GM23338 (cell line): ENCODE measurements around the gene PSMA2. TPM values are rescaled to one million over a fixed set of nuclear protein-coding genes. Genes with fewer than 3 reads are reported as not detected.

Experiments used
- ATAC-seq: fragments of 200-7000 bp; cut with Tn5 transposase; 3 replicates; pipeline ENCODE4 v1.9.1; 2020
- DNase-seq: peaks from one replicate; pipeline ENCODE4 v3.0.0-alpha.2; 2015; ENCODE audit warnings: low spot score
- H2AFZ ChIP-seq: fragments of 200-600 bp; sonication (generic); 2 replicates; pipeline ENCODE4 v1.8.0; 2016; ENCODE audit warnings: antibody characterized with exemption, mild to moderate bottlenecking, moderate library complexity
- H3F3A ChIP-seq: fragments of 200-600 bp; sonication (generic); replicated peaks from 2 replicates; pipeline ENCODE4 v1.8.0; 2017; ENCODE audit warnings: antibody characterized with exemption, mixed run types, low read depth
- H3K27ac ChIP-seq: fragments of 200-600 bp; sonication (generic); 2 replicates; pipeline ENCODE4 v1.6.1; 2016; ENCODE audit warnings: low read depth
- H3K27me3 ChIP-seq: fragments of 200-600 bp; sonication (generic); 2 replicates; pipeline ENCODE4 v1.8.0; 2016; ENCODE audit warnings: mild to moderate bottlenecking, mixed run types, moderate library complexity; ENCODE audit not compliant: insufficient read depth
- H3K36me3 ChIP-seq: fragments of 200-600 bp; sonication (generic); 2 replicates; pipeline ENCODE4 v1.8.0; 2016; ENCODE audit warnings: mild to moderate bottlenecking; ENCODE audit not compliant: insufficient read depth
- H3K4me1 ChIP-seq: fragments of 200-600 bp; sonication (generic); 2 replicates; pipeline ENCODE4 v1.8.0; 2016; ENCODE audit warnings: mild to moderate bottlenecking, moderate library complexity; ENCODE audit not compliant: insufficient read depth
- H3K4me2 ChIP-seq: fragments of 200-600 bp; sonication (generic); 2 replicates; pipeline ENCODE4 v1.7.1; 2017; ENCODE audit warnings: mixed run types
- H3K4me3 ChIP-seq: fragments of 200-600 bp; sonication (generic); 2 replicates; pipeline ENCODE4 v1.6.1; 2016; ENCODE audit warnings: mixed run types
- H3K79me2 ChIP-seq: fragments of 200-600 bp; sonication (generic); replicated peaks from 2 replicates; pipeline ENCODE4 v1.8.0; 2017; ENCODE audit warnings: mild to moderate bottlenecking; ENCODE audit not compliant: insufficient read depth
- H3K9me2 ChIP-seq: fragments of 200-600 bp; sonication (generic); 2 replicates; pipeline ENCODE4 v1.8.0; 2017; ENCODE audit not compliant: insufficient read depth
- H4K20me1 ChIP-seq: fragments of 200-600 bp; sonication (generic); replicated peaks from 2 replicates; pipeline ENCODE4 v1.8.0; 2017; ENCODE audit warnings: mild to moderate bottlenecking; ENCODE audit not compliant: insufficient read depth
- H3K27ac Mint-ChIP-seq: 2 replicates; pipeline ENCODE4 v1.8.0; 2020; ENCODE audit warnings: inconsistent platforms, mild to moderate bottlenecking, moderate library complexity, mixed read lengths
- H3K27me3 Mint-ChIP-seq: 3 replicates; pipeline ENCODE4 v1.8.0; 2022; ENCODE audit warnings: low read depth, mild to moderate bottlenecking, moderate library complexity, mixed read lengths, inconsistent platforms; ENCODE audit not compliant: insufficient read depth, poor library complexity
- H3K36me3 Mint-ChIP-seq: 3 replicates; pipeline ENCODE4 v1.8.0; 2021; ENCODE audit warnings: low read depth, mild to moderate bottlenecking, inconsistent platforms, moderate library complexity, mixed read lengths
- H3K4me1 Mint-ChIP-seq: 3 replicates; pipeline ENCODE4 v1.8.0; 2020; ENCODE audit warnings: mild to moderate bottlenecking, inconsistent platforms, mixed read lengths
- H3K4me3 Mint-ChIP-seq: 3 replicates; pipeline ENCODE4 v1.8.0; 2021; ENCODE audit warnings: moderate library complexity, mild to moderate bottlenecking, inconsistent platforms, mixed read lengths
- H3K9me3 Mint-ChIP-seq: 3 replicates; pipeline ENCODE4 v1.8.0; 2020; ENCODE audit warnings: moderate library complexity, mild to moderate bottlenecking, inconsistent platforms, mixed read lengths
- ETS1 ChIP-seq: IDR thresholded peaks from 2 replicates; pipeline ENCODE4 v1.6.1; 2016; ENCODE audit warnings: antibody characterized with exemption
- EZH2 ChIP-seq: fragments of 200-600 bp; sonication (generic); IDR thresholded peaks from one replicate; pipeline ENCODE4 v1.8.0; 2017; ENCODE audit warnings: antibody characterized with exemption, mild to moderate bottlenecking, low read depth; ENCODE audit not compliant: unreplicated experiment
- EZH2phosphoT487 ChIP-seq: fragments of 200-600 bp; sonication (generic); IDR thresholded peaks from one replicate; pipeline ENCODE4 v1.8.1; 2018; ENCODE audit warnings: antibody characterized with exemption; ENCODE audit not compliant: unreplicated experiment
- JUNB ChIP-seq: IDR thresholded peaks from one replicate; pipeline ENCODE4 v1.6.1; 2016; ENCODE audit warnings: antibody characterized with exemption; ENCODE audit not compliant: unreplicated experiment
- NANOG ChIP-seq: IDR thresholded peaks from 2 replicates; pipeline ENCODE4 v1.6.1; 2016; ENCODE audit warnings: antibody characterized with exemption, borderline replicate concordance
- POLR2AphosphoS5 ChIP-seq: IDR thresholded peaks from 2 replicates; pipeline ENCODE4 v1.6.1; 2016; ENCODE audit warnings: antibody characterized with exemption, low read depth
- REST ChIP-seq: IDR thresholded peaks from one replicate; pipeline ENCODE4 v1.6.1; 2018; ENCODE audit warnings: antibody characterized with exemption; ENCODE audit not compliant: unreplicated experiment
- STAT1 ChIP-seq: IDR thresholded peaks from one replicate; pipeline ENCODE4 v1.6.1; 2016; ENCODE audit warnings: antibody characterized with exemption; ENCODE audit not compliant: unreplicated experiment
- ZNF114 ChIP-seq: fragments of 250-450 bp; sonication (Bioruptor Pico); IDR thresholded peaks from 2 replicates; pipeline ENCODE4 v1.5.0; 2020; ENCODE audit warnings: mild to moderate bottlenecking, moderate library complexity
- ZNF331 ChIP-seq: fragments of 250-450 bp; sonication (Bioruptor Pico); IDR thresholded peaks from 2 replicates; pipeline ENCODE4 v1.5.0; 2020; ENCODE audit warnings: low read depth, mild to moderate bottlenecking, moderate library complexity
- ZNF462 ChIP-seq: fragments of 250-450 bp; sonication (Bioruptor Pico); IDR thresholded peaks from 2 replicates; pipeline ENCODE4 v1.5.0; 2020; ENCODE audit warnings: mild to moderate bottlenecking, moderate library complexity
- polyA plus RNA-seq: library from polyadenylated mRNA; unstranded; fragments of >200 nt; fragmentation: Nextera tagmentation; extraction: Ambion mirVana; gene quantifications from 2 replicates; pipeline ENCODE4 v1.2.1, GENCODE V29; 2016
- total RNA-seq: library from RNA; depleted of rRNA; stranded (reverse); fragments of >200 nt; shearing (Covaris generic); gene quantifications from 2 replicates; pipeline ENCODE4 v1.2.3, GENCODE V29; 2014

Gene PSMA2
- total and polyA plus RNA-seq, 2 experiments from 2014 or later = 178 to 678 TPM

- ATAC-seq = no peak
- no peak for TF ChIP-seq NANOG
- no peak for TF ChIP-seq JUNB
- TF ChIP-seq EZH2phosphoT487 = no peak
- Histone ChIP-seq H3K4me3 (no peak overlapping the region), H3K27me3 (no peaks in the 10 kb centered on the region), H3K4me2 (no peak overlapping the region), H3F3A (peaks cover 13% of the 10 kb centered on the region; the same call in 1 of the 2 replicates), H3K4me1 (peaks cover 18% of the 10 kb centered on the region), H3K27ac (peak overlapping the region; percentile 90; the same call in 1 of the 2 replicates), H3K36me3 (peaks cover 15% of the 10 kb centered on the region; the same call in 1 of the 2 replicates), H2AFZ (no peak overlapping the region), H3K79me2 (peaks cover 11% of the 10 kb centered on the region), H4K20me1 (0 out of 2 replicates have a peak, but pooled peaks cover 6% of the 10 kb centered on the region), H3K9me2 (0 out of 2 replicates have a peak, but pooled peaks cover 4% of the 10 kb centered on the region)
- H3K27me3 Mint-ChIP-seq = peaks cover 2% of the 10 kb centered on the region
- H3K4me1 Mint-ChIP-seq = peaks cover 34% of the 10 kb centered on the region
- peak overlapping the region; percentile 11; the same call in 1 of the 2 replicates for H3K27ac Mint-ChIP-seq
- peaks cover 62% of the 10 kb centered on the region for H3K36me3 Mint-ChIP-seq
- DNase-seq = no peak
- H3K9me3 Mint-ChIP-seq = no peaks in the 10 kb centered on the region
- H3K4me3 Mint-ChIP-seq = no peak overlapping the region
Observed at GRCh38 chr7:42914009-42914408, 18.0 kb downstream of the PSMA2 start.

- 0 out of 2 replicates have a peak, but pooled peaks cover 4% of the 10 kb centered on the region for H3K9me2 ChIP-seq
- H3K4me3 Mint-ChIP-seq = no peak overlapping the region
- H3K27me3 ChIP-seq = no peaks in the 10 kb centered on the region
- H3K4me3 ChIP-seq = no peak overlapping the region
- no peak for TF ChIP-seq ZNF462 (CRISPR knock-in tag)
- TF ChIP-seq NANOG = no peak
- no peak for TF ChIP-seq ZNF114 (CRISPR knock-in tag)
- no peak for TF ChIP-seq EZH2phosphoT487
- TF ChIP-seq STAT1 = no peak
- no peak for TF ChIP-seq POLR2AphosphoS5
- TF ChIP-seq JUNB = no peak
- no peak for TF ChIP-seq ZNF331 (CRISPR knock-in tag)
- no peak for TF ChIP-seq EZH2
- no peak for TF ChIP-seq ETS1
- no peak for TF ChIP-seq REST
- ATAC-seq = no peak
- H3K4me1 ChIP-seq = peaks cover 18% of the 10 kb centered on the region
- H3K36me3 ChIP-seq = peaks cover 15% of the 10 kb centered on the region; the same call in 1 of the 2 replicates
- no peak overlapping the region for H3K4me2 ChIP-seq
- no peaks in the 10 kb centered on the region for H3K27me3 Mint-ChIP-seq
- peaks cover 11% of the 10 kb centered on the region for H3K79me2 ChIP-seq
- peaks cover 13% of the 10 kb centered on the region; the same call in 1 of the 2 replicates for H3F3A ChIP-seq
- 0 out of 2 replicates have a peak, but pooled peaks cover 6% of the 10 kb centered on the region for H4K20me1 ChIP-seq
- no peak overlapping the region for H2AFZ ChIP-seq
- no peak for DNase-seq
- peak overlapping the region; percentile 11; the same call in 1 of the 2 replicates for H3K27ac Mint-ChIP-seq
- H3K9me3 Mint-ChIP-seq = no peaks in the 10 kb centered on the region
- peaks cover 34% of the 10 kb centered on the region for H3K4me1 Mint-ChIP-seq
- H3K36me3 Mint-ChIP-seq = peaks cover 58% of the 10 kb centered on the region
- H3K27ac ChIP-seq = peak overlapping the region; percentile 90; the same call in 1 of the 2 replicates
Observed at GRCh38 chr7:42913591-42913990, 18.4 kb downstream of the PSMA2 start.
